Adrenal gland (tissue), 12 donors: ENCODE measurements around the gene NVL. TPM values are rescaled to one million over a fixed set of nuclear protein-coding genes. Genes with fewer than 3 reads are reported as not detected.

Experiments used
- DNase-seq, 7 donors: peaks; one replicate each; pipeline ENCODE4 v3.0.0-alpha.2; 2019 to 2020
- H3K27ac ChIP-seq, 5 donors: fragments of 200-600 bp; sonication (generic) in 4 of 5; 1 replicate in 3 of 5; 2 replicates in 2 of 5; pipeline versions ENCODE4 v1.5.1 to v1.8.0; 2016 to 2020; ENCODE audit warnings: mild to moderate bottlenecking in 1 of 5
- H3K27me3 ChIP-seq: fragments of 200-600 bp; 2 replicates; pipeline ENCODE4 v1.8.0; 2021
- H3K36me3 ChIP-seq, 2 donors: fragments of 200-600 bp; replicated peaks in 1 of 2; 1 replicate in 1 of 2; 2 replicates in 1 of 2; pipeline versions ENCODE4 v1.5.1 to v1.8.0; 2018 to 2022
- H3K4me1 ChIP-seq, 2 donors: fragments of 200-600 bp; replicated peaks in 1 of 2; 1 replicate in 1 of 2; 2 replicates in 1 of 2; pipeline versions ENCODE4 v1.5.1 to v1.8.0; 2018 to 2021
- H3K4me3 ChIP-seq, 4 donors: fragments of 200-600 bp; sonication (generic) in 3 of 4; one replicate each; pipeline ENCODE4 v1.5.1; 2016 to 2018
- H3K9me3 ChIP-seq, 3 donors: fragments of 200-600 bp; sonication (generic) in 1 of 3; replicated peaks in 1 of 3; 1 replicate in 2 of 3; 2 replicates in 1 of 3; pipeline versions ENCODE4 v1.5.1 to v1.8.0; 2016 to 2021
- CTCF ChIP-seq, 6 experiments: fragments of 450-650 bp in 4 of 6; fragments of 200-600 bp in 2 of 6; sonication (generic) in 1 of 6; IDR thresholded peaks; 1 replicate in 5 of 6; 2 replicates in 1 of 6; pipeline versions ENCODE4 v1.5.1 to v1.8.0; 2016 to 2021; ENCODE audit warnings: antibody characterized with exemption in 6 of 6, mild to moderate bottlenecking in 2 of 6, moderate library complexity in 1 of 6
- POLR2A ChIP-seq, 2 donors: fragments of 450-650 bp; IDR thresholded peaks; one replicate each; pipeline ENCODE4 v1.6.1; 2017; ENCODE audit warnings: antibody characterized with exemption in 2 of 2, mild to moderate bottlenecking in 2 of 2, moderate library complexity in 1 of 2
- WGBS, 4 donors: extraction: QIAGEN DNeasy Blood & Tissue Kit in 2 of 4; methylation state at CpG; one replicate each; pipeline versions ENCODE4 v1.1.5 to v1.1.7; 2013 to 2017; 5-methylcytosine and 5-hydroxymethylcytosine counted together
- intact Hi-C, 2 donors: fragments of 100-400 bp; cut with DNase I; formaldehyde crosslinking; loops; one replicate each; pipeline versions ENCODE4 v1.14.1 to v1.15.0; 2022 to 2023
- polyA plus RNA-seq, 3 donors: library from polyadenylated mRNA; stranded (reverse); fragments of 200-250 nt in 2 of 3; fragments of 350-450 nt in 1 of 3; fragmentation: Illumina TruSeq in 1 of 3; extraction: RNeasy Lipid Tissue Mini Kit (QIAGEN cat#74804) in 1 of 3; gene quantifications; one replicate each; pipeline ENCODE4 v1.2.3, GENCODE V29; 2013 to 2014
- total RNA-seq, 9 donors: library from RNA; depleted of rRNA in 4 of 9; stranded (reverse); fragments of >200 nt in 4 of 9; fragments of 120-200 nt in 1 of 9; fragmentation: NEBNext Ultra II Directional in 1 of 9; extraction: Animal tissue kit (Norgen Biotek cat#: 25700) in 1 of 9; gene quantifications; one replicate each; pipeline versions ENCODE4 v1.1.0 to v1.2.4, GENCODE V29; 2013 to 2023
- donor health status: healthy with polysubstance abuse.
- donor health status: Bipolar disorder and iron deficiency.
- donor health status: DM: yes; HTN: yes; CAD: no.
- donor health status: DM: no; HTN: no; CAD: no.
- donor health status: DM: no; HTN: no; CAD: no.
- donor health status: DM: yes; HTN: yes; CAD: no.

The NVL gene
- total and polyA plus RNA-seq, 12 donors: 12.0 to 77.0 (median 20.9) TPM

GRCh38 chr1:224253721-224254120 lies 76.3 kb downstream of the NVL start:
- WGBS, 4 donors: 92 to 100% (median 96%) methylated on average over 1 of the region's 1 CpG
- intact Hi-C loops: no loop called here

GRCh38 chr1:224252479-224252878 lies 77.5 kb downstream of the NVL start:
- DNase-seq: no peak
- H3K4me1 ChIP-seq: no peaks in the 10 kb centered on the region
- intact Hi-C loops: no loop called here
- TF ChIP-seq POLR2A (IDR thresholded peaks at IDR 0.05): no peak
- TF ChIP-seq CTCF (IDR thresholded peaks at IDR 0.05): no peak
- no peak overlapping the region for H3K27ac ChIP-seq
- no peak overlapping the region for H3K4me3 ChIP-seq
- no peaks in the 10 kb centered on the region for H3K9me3 ChIP-seq
- H3K36me3 ChIP-seq: peaks cover 0 to 13% of the 10 kb centered on the region in 2 donors
- H3K27me3 ChIP-seq: no peaks in the 10 kb centered on the region

More at GRCh38 chr1:224253721-224254120, 76.3 kb downstream of the NVL start:
- H3K4me1 ChIP-seq: no peaks in the 10 kb centered on the region
- no peaks in the 10 kb centered on the region for H3K9me3 ChIP-seq
- TF ChIP-seq POLR2A (IDR thresholded peaks at IDR 0.05) (no peak), CTCF (IDR thresholded peaks at IDR 0.05) (no peak)
- DNase-seq: no peak
- H3K27me3 ChIP-seq: no peaks in the 10 kb centered on the region
- H3K27ac ChIP-seq: no peak overlapping the region
- no peak overlapping the region for H3K4me3 ChIP-seq
- H3K36me3 ChIP-seq: peaks cover 0 to 11% of the 10 kb centered on the region in 2 donors

- DNase-seq: no peak
- H3K27ac ChIP-seq: no peak overlapping the region
- TF ChIP-seq CTCF (IDR thresholded peaks at IDR 0.05) (no peak), POLR2A (IDR thresholded peaks at IDR 0.05) (no peak)
- no peak overlapping the region for H3K4me3 ChIP-seq
- peaks cover 0 to 13% of the 10 kb centered on the region in 2 donors for H3K36me3 ChIP-seq
- no peaks in the 10 kb centered on the region for H3K9me3 ChIP-seq
- no peaks in the 10 kb centered on the region for H3K4me1 ChIP-seq
- intact Hi-C loops: no loop called here
- no peaks in the 10 kb centered on the region for H3K27me3 ChIP-seq
- 84 to 89% (median 86%) methylated on average over 5 of the region's 5 CpGs for WGBS, 4 donors
Observed at GRCh38 chr1:224251741-224252146, 78.2 kb downstream of the NVL start.

DNA sequence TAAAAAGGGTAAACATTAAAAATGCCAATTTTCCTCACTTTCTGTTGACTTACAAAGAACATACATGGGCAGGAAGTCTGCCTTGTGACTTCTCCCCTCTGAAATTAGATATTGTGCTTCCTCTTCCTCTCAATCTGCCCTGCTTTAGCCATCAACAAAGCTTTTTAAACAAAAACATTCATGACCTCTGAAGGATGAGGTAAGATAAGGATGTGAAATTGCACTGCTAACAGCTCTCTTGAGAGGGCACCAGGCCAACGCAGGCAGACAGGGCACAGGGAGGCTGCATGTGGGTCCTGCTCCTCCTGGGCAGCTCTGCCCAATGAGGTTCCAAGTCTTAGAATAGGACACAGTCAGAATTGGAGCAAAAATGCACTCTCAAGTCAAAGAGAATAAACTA lies 84.8 kb downstream of the NVL start:
- Histone ChIP-seq H3K9me3 (no peaks in the 10 kb centered on the region), H3K27ac (peak overlapping the region in 3 of 5 donors; percentile 25 to 68 (median 68)), H3K4me1 (peaks cover 0 to 6% of the 10 kb centered on the region in 2 donors), H3K4me3 (no peak overlapping the region), H3K36me3 (peaks cover 0 to 13% of the 10 kb centered on the region in 2 donors), H3K27me3 (no peaks in the 10 kb centered on the region)
- 15 to 40% (median 32%) methylated on average over 1 of the region's 1 CpG for WGBS, 4 donors
- intact Hi-C loops: no loop called here
- TF ChIP-seq CTCF (IDR thresholded peaks at IDR 0.05) (no peak), POLR2A (IDR thresholded peaks at IDR 0.05) (no peak)
- DNase-seq: peak; percentile 37 to 82 (median 70)
